Smooth muscle cell of the brain vasculature (primary cell): ENCODE data around the gene TNFAIP8L1.

Experiments used
- DNase-seq: peaks from one replicate; pipeline ENCODE4 v3.0.0-alpha.2; 2012; ENCODE audit warnings: low read depth, low spot score

The TNFAIP8L1 gene

DNA sequence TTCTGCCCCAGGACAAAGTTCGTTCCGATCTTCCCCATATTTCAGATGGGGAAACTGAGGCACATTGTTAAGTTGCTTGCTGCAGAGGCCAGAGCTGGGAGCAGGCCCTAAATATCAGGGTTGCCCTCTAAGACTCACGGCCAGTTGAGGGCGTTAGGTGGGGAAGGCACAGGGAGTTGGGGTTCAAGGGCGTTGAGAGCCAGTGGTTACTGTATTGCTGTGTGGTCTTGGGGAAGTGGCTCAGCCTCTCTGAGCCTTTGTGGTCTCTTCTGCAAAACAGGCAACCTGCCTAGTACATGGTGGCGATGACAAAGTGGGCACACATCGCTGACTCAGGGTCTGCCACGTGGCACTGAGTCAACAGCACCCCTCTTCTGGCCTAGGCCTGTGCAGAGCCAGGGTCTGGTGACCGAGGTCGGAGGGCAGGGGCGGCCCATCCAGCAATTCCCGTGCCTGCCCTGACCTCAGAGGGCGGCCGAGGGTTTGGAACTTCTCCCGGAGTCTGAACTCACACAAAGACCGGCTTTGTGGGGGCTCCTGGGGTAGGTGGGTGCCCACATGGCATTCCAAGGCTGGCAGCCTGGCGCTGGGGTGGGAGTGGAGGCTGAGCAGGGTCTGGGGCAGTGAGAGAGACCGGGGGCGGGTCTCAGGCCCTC lies 10.2 kb downstream of the TNFAIP8L1 start:
- DNase-seq, result no peak

DNA sequence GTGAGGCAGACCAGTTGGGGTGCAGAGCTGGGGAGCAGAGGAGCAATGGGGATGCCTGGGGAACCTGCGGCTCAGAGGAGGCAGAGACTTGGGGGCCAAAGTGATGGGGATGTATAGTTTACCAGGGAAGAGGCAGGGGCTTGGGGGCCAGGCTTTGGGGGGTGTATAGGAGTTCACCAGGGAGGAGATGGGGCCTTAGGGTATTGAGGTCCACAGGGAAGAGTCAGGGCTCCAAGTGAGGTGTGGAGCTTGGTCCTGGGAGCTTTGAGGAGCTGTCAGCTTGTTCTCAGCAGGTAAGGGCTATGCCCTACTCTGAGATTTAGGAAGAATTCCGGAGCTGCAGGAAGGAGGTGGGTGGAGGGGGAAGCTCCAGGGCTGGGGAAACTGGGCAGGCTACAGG lies 10.8 kb downstream of the TNFAIP8L1 start:
- DNase-seq, result no peak

DNA sequence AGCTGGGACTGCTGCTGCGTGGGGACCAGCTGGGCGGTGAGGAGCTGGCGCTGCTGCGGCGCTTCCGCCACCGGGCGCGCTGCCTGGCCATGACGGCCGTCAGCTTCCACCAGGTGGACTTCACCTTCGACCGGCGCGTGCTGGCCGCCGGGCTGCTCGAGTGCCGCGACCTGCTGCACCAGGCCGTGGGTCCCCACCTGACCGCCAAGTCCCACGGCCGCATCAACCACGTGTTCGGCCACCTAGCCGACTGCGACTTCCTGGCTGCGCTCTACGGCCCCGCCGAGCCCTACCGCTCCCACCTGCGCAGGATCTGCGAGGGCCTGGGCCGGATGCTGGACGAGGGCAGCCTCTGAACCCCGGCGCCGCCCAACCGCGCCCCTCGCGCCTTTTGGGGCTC lies 12.8 kb downstream of the TNFAIP8L1 start:
- DNase-seq, result no peak

DNA sequence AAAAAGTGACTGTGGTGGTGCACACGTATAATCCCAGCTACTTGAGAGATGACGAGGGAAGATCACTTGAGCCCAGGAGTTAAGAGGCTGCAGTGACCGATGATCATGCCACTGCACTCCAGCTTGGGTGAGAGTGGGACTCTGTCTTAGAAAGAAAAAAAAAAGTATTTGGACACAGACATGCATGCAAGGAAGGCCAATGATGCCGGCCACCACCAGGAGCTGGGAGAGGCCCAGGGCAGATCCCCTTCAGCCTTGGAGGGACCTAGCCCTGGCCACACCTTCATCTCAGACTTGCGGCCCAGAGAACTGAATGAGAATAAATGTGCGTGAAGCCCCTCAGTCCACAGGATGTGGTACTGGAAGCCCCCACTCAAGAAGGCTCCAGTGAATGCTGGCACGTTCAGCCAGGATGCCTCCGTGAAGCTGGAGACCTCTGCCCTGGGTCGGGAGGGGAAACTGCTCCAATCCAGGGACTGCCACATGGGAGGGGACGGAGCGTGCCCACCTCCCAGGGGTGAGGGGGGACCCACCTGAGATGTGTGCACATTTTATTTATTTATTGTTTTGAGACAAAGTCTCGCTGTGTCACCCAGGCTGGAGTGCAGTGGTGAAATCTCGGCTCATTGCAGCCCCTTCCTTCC lies 14.6 kb downstream of the TNFAIP8L1 start:
- DNase-seq, result no peak

DNA sequence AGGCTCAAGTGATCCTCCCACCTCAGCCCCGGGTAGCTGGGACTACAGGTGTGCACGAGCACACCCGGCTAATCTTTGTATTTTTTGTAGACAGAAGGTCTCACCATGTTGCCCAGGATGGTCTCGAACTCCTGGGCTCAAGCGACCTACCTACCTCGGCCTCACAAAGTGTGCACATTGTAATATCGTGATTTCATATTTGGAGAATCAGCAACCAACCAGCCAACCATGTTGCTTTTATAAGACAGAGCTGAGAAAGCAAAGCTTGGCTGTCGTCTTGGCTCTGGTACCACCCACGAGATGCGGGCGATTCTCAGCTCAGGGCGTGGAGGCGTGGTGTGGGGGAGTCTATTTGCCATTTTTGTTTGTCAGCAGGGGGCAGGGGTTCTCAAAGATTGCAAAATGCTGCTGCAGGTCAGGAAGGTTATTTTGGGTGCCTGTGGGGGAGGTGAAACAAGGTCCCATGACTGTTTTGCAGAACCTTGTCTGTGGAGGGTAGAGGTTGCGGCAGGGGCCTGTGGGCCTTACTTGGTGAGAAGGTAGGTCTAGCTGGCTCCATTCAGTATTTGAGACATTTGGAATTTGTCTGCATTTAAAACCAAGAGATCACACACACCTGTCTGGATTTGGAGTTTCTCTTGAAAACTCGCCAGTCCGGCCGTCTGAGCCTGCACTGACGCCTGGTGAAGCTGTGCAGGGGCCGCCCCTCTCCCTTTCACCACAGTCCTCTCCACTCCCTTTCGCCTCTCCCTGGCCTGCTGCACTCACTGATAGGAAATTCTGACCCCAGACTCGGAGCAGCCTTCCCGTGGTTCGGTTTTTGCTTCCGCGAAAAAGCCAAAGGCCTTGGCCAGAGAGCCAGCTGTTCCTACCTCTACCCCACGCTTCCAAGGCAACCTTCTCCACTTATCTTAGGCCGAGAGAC lies 15.4 kb downstream of the TNFAIP8L1 start:
- no peak for DNase-seq

DNA sequence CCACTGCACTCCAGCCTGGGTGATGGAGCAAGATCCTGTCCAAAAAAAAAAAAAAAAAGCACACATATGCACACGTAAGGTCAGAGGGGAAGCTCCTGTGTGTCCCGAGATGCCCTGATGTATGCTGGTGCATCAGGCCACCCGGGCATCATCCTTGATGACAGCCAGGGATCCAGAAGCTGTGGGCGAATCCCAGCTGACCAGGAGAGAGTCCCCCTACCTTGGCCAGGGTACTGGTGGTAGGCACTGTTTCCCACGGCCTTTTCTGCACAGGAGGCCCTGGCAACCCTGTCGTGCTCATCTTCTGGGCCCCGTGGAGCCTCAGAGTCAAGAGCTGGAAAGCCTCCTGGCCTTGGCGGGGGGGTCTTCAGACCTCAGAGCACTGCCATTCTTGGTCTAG lies 16.8 kb downstream of the TNFAIP8L1 start:
- no peak for DNase-seq

DNA sequence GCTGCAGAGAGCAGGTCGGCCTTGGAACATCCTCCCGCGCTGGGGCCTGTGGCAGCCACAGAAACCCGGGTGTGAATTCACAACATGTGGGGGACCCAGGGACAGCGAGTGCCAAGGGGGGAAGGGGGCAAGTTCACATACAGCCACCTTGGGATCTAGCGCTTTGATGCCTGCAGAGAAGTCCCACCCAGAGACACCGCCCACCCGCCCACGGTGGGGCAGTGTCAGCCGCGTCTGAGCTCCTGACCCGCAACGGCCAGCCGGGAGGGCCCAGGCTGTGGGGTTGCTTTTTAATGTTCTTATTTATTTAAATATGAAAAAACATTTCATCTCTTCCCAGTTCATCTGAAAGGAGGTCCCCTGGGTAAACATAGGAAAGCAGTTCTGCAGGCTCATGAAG lies 17.9 kb downstream of the TNFAIP8L1 start:
- DNase-seq, result no peak

DNA sequence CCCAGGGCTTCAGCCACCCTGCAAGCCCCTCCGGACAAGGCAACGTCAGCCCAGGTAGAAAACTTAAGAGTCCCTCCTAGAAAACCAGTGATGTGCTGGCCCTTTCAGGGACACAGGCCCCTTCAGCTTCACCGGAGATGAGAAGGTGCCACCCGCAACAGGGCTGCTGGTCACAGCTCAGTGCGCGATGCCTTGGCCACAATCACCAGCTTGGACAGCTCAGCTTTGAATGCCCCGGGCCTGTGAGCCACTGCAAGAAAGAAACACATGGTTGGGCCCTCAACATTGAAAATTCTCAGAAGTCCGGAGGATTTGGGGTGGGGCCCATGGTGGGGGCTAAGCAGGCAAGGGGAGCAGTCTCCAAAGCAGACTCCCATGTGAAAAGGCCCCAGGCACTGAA lies 18.5 kb downstream of the TNFAIP8L1 start:
- no peak for DNase-seq

DNA sequence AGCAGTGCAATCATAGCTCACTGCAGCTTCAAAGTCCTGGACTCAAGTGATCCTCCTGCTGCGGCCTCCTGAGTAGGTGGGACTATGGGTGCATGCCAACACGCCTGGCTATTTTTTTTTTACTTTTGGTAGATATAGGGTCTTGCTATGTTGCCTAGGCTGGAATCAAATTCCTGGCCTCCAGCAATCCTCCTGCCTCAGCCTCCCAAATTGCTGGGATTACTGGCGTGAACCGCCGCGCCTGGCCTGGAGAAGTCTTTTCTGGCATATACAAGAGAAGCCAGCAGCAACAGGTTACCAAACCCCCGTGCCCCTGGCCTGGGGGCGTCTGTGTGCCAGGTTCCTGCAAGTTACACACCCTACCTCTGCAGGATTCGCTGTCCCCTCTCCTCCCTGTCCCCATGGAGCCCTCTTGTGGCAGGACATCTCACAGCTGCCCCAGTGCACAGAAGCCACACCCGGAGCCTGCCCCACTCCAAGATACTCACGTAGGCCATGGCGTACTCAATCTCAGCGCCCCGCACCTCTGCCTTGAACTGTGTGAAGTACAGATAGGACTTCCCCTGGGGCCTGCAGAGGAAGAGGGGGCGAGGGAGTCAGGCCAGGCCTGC lies 21.0 kb downstream of the TNFAIP8L1 start:
- DNase-seq, result no peak

DNA sequence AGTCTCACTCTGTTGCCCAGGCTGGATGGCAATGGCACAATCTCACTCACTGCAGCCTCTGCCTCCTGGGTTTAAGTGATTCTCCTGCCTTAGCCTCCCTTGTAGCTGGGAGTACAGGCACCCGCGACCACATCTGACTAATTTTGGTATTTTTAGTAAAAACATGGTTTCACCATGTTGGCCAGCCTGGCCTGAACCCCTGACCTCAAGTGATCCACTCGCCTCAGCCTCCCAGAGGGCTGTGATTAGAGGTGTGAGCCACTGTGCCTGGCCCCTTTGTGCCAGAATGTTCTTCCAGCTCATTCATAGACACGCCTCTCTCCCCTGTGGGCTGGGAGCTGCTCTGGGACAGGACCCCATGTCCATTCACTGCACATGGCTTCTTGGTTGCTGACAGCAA lies 21.7 kb downstream of the TNFAIP8L1 start:
- DNase-seq, result no peak

DNA sequence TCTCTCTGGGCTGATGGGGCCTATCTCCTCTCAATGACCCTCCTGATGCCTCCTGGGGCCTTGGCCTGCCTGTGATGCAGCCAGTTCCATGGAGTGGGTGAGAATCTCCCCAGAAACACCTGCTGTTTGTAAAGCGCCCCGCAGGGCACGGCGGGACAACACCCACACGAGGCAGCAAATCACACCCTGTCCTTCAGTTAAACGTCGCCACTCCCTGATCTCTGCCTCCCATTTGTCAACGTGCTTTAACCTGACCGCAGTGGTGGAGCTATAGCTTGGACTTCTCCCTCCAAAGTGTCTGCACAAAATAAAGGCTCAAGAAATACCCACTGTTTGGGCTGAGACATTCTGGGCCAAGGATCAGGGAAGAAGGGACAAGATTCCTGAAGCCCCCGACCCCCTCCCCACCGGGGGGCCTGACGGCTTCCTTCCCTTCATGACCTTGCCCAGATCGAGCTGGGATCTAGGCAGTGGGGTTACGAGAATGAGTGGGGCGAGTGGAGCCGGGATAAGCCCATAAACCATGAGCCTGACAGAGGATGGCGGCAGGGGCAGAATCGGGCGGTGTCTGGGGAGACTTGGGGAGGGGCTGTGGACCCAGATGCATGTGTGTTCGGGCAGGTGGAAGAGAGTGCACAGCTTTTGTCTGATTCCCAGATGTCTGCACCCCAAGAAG lies 22.8 kb downstream of the TNFAIP8L1 start:
- no peak for DNase-seq

DNA sequence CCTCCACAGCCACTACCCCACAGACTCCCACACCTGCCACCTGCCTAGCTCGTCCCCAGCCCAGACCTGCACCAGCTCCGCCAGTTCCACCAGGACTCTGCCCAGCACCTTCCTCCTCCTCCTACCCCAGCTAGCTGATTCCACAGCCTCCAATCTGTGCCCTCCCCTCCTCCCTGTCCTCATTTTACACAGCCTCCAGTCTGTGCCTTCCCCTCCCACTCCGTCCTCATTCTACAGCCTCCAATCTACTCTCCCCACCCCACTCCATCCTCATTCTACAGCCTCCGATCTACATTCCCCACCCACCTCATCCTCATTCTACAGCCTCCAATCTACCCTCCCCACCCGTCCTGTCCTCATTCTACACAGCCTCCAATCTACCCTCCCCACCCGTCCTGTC lies 23.5 kb downstream of the TNFAIP8L1 start:
- DNase-seq, result no peak

DNA sequence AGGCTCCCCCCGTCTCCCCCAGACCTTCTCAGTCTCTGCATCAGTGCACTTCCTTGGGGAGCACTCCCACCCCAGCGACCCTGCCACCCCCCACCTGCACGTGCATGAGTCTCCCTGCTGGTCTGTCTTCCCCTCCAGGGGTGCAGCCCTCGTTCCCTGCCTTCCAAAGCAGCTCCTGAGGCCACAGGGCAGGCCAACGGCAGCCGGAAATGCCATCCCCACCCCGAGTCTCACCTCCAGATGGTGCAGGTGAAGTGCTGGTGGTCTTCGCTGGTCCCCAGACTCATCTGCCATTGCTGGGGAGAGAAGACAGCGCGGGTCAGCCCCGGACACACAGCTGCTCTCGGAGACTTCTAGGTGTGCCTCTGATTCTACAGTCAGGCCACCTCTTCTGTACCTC lies 25.3 kb downstream of the TNFAIP8L1 start:
- no peak for DNase-seq

DNA sequence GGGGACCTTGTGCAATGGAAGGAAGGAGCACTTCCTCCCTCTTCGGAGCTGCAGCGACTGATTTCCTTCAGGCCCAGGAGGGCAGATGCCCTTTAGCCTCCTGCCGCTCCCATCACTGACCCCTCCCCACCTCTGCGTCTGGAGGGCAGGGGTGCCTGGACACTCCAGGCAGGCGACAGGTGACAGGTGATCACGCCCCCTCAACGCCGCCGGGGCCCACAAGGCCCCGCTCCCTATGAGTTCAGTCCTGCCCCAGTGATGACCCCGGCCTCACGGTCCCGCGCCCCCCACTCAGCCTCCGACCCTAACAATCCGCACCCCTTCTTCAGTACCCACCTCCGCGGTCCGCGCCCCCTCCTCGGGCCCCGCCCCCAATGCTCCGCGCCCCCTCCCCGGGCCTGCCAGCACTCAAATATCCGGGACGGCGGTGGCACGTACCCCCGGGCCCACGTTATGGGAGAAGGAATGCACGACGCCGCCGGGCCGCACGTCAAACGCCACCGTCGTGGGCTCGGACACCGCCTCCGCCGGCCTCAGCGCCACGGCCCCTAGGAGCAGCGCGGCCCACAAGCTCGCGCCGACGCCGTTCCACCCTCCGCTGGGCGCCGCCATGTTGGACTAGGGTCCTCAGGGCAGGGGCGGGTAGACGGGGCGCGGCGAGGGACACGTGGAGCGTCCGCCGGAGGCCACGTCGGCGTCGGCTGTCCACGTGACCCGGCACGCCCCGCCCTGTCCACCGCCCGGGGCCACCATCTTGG lies 30.6 kb downstream of the TNFAIP8L1 start, which contains the start of gene MYDGF:
Gene MYDGF, minus strand, starts transcription at position 620 of the 758 bp plus-strand sequence. Its CDS starts 8 bp downstream, at position 612.
- DNase-seq, result peak; percentile 56

DNA sequence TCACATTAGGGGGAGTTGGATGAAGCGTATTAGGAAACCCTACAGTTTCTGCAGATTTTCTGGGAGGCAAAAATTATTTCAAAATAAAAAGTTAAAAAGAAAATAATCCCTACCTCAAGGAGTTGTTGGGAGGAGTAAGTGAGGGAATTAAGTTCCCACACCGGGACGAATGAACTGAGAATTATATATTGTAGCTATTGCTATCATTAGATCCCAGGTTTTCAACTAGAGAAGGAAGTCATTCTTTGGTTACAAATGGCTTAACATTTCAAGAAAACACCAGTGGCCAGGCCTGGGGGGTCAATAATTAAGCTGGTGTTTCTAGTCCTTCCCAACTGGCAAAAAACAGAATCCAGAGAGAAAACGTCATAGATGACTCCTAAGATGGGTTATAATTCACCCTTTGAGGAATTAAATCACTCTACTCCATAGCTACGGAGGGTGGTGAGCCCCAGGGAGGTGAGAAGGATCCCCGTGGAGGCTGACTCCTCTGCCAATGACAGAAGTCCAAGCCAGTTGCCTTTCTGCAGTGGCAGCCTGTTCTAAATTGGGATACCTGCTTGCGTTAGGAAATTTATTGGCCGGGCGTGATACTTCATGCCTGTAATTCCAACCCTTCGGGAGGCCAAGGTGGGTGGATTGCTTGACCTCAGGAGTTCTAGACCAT lies 32.0 kb downstream of the TNFAIP8L1 start:
- DNase-seq, result no peak

DNA sequence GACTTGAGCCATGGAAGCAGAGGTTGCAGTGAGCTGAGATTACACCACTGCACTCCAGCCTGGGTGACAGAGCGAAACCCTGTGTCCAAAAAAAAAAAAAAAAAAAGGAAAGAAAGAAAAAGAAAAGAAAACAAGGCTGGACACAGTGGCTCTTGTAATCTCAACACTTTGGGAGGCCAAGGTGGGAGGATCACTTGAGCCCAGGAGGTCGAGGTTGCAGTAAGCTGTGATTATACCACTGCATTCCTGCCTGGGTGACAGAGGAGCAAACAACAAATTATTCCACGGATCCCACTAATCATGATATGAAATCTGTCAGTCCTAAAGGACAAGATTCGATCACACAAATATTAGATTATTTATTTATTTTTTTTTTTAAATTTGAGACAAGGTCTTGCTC lies 33.9 kb downstream of the TNFAIP8L1 start:
- DNase-seq, result no peak

DNA sequence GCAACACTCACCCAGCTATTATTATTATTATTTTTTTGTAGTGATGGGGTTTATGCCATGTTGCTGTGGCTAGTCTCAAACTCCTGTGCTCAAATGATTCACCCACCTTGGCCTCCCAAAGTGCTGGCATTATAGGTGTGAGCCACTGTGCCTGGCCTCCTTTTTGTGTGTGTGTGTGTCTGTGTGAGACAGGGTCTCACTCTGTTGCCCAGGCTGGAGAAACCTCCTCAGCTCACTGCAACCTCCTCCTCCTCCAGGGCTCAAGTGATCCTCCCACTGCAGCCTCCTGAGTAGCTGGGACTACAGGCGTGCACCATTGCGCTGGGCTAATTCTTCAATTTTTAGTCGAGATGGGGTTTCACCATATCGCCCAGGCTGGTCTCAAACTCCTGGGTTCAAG lies 34.4 kb downstream of the TNFAIP8L1 start:
- DNase-seq, result no peak

DNA sequence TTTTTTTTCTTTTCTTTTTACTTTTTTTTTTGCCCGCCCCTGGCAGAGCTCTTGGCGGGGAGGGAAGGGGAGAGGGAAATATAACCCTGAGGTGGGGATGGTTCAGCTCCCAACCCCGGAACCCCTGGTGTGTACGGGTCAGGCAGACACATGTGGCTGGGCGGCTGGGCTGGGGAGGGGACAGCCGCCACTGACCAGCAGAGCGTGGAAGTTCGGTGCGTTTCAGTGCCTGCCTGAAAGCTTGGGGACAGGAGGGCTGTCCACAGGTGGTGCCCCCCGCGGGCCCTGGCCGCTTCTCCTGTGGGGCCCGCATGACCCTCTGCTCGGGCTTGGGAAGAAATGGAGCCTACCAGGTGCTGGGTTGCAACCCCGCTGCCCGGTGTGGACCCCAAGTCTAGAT lies 36.0 kb downstream of the TNFAIP8L1 start:
- no peak for DNase-seq

DNA sequence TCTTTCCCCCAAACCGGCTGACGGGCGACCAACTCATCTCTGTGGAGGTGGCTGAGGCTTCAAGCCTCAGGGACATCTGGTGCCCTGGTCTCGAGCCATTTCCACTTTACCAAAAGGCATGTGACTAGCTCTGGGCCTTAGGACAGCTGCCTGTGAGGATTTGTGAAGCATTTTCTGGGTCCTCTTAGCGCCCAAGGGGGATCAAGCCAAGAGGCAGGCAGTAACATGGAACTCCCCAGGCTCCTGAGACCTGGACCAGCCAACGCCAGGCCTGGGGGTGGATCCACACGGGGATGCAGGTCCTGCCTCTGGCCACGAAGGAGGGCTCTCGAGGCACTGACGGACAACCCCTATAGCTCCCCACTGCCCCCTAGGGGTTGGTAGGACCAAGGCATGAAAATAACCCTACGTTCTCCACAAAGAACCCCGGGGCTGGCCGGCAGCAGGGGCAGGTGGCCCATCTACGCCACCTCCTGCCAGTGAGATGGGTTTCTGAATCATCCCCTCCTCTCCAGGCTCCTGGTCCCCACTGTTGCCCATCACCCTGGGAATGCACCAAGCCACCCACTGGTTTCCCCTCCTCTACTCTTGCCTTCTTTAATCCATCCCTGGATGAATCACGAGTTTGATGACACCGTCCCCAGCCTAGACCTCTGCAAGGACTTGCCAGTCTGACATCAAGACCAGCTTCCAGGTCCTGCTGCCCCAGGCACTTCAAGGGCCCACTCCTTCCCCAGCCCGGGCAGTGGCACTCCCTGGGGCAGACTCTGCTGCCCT lies 37.8 kb downstream of the TNFAIP8L1 start:
- no peak for DNase-seq
